Astrocyte (in vitro differentiated cells and primary cell): Measurements from ENCODE around the gene ICAM1. TPM values are rescaled to one million over a fixed set of nuclear protein-coding genes. Genes with fewer than 3 reads are reported as not detected.
A peak's percentile ranks its signal among the peaks of the same experiment; 100 is the strongest.

Experiments used
- DNase-seq: peaks from one replicate; pipeline ENCODE4 v3.0.0-alpha.2; 2010; ENCODE audit warnings: low read depth
- FAIRE-seq: peaks from 2 replicates; lab custom pipeline; 2011; peaks lifted over from hg19 to GRCh38; lab: Jason Lieb, UNC
- H2AFZ ChIP-seq: 2 replicates; pipeline ENCODE4 v1.6.0; 2012; ENCODE audit warnings: low read depth, low read length, inconsistent platforms
- H3K27ac ChIP-seq: 2 replicates; pipeline ENCODE4 v1.5.1; 2011; ENCODE audit warnings: low read depth, low read length, inconsistent platforms
- H3K27me3 ChIP-seq: 2 replicates; pipeline ENCODE4 v1.6.0; 2011; ENCODE audit warnings: low read length, inconsistent platforms; ENCODE audit not compliant: insufficient read depth
- H3K36me3 ChIP-seq: 2 replicates; pipeline ENCODE4 v1.5.1; 2011; ENCODE audit warnings: low read length, inconsistent platforms; ENCODE audit not compliant: insufficient read depth
- H3K4me1 ChIP-seq: 2 replicates; pipeline ENCODE4 v1.5.1; 2011; ENCODE audit warnings: low read length, inconsistent platforms; ENCODE audit not compliant: insufficient read depth
- H3K4me2 ChIP-seq: 2 replicates; pipeline ENCODE4 v1.6.0; 2012; ENCODE audit warnings: low read length, inconsistent platforms
- H3K4me3 ChIP-seq: 2 replicates; pipeline ENCODE4 v1.5.1; 2011; ENCODE audit warnings: low read depth, mild to moderate bottlenecking, low read length, inconsistent platforms; ENCODE audit not compliant: insufficient read depth
- H3K79me2 ChIP-seq: 2 replicates; pipeline ENCODE4 v1.6.0; 2012; ENCODE audit warnings: mild to moderate bottlenecking, low read length, inconsistent platforms; ENCODE audit not compliant: insufficient read depth
- H3K9ac ChIP-seq: 2 replicates; pipeline ENCODE4 v1.6.0; 2012; ENCODE audit warnings: mild to moderate bottlenecking, low read length, inconsistent platforms
- H3K9me3 ChIP-seq: 2 replicates; pipeline ENCODE4 v1.5.1; 2012; ENCODE audit warnings: low read depth, mild to moderate bottlenecking, low read length, inconsistent platforms; ENCODE audit not compliant: insufficient read depth
- H4K20me1 ChIP-seq: 2 replicates; pipeline ENCODE4 v1.6.0; 2012; ENCODE audit warnings: low read length, inconsistent platforms; ENCODE audit not compliant: insufficient read depth
- H3K27ac Mint-ChIP-seq: one replicate; pipeline ENCODE4 v1.8.0; 2021; ENCODE audit warnings: mild to moderate bottlenecking, mixed read lengths; ENCODE audit not compliant: unreplicated experiment
- H3K27me3 Mint-ChIP-seq: one replicate; pipeline ENCODE4 v1.8.0; 2021; ENCODE audit warnings: low read depth, mixed read lengths; ENCODE audit not compliant: unreplicated experiment
- H3K36me3 Mint-ChIP-seq: one replicate; pipeline ENCODE4 v1.8.0; 2021; ENCODE audit warnings: low read depth, mixed read lengths; ENCODE audit not compliant: unreplicated experiment
- H3K4me1 Mint-ChIP-seq: one replicate; pipeline ENCODE4 v1.8.0; 2021; ENCODE audit warnings: low read depth, mixed read lengths; ENCODE audit not compliant: unreplicated experiment
- H3K4me3 Mint-ChIP-seq: one replicate; pipeline ENCODE4 v1.8.0; 2021; ENCODE audit warnings: mild to moderate bottlenecking, moderate library complexity, mixed read lengths; ENCODE audit not compliant: unreplicated experiment
- H3K9me3 Mint-ChIP-seq: one replicate; pipeline ENCODE4 v1.8.0; 2021; ENCODE audit warnings: mild to moderate bottlenecking, mixed read lengths; ENCODE audit not compliant: unreplicated experiment
- CTCF ChIP-seq: IDR thresholded peaks from 2 replicates; pipeline ENCODE4 v1.5.1; 2011; ENCODE audit warnings: low read depth, mild to moderate bottlenecking, inconsistent platforms, low read length, moderate library complexity; ENCODE audit not compliant: insufficient read depth
- EZH2 ChIP-seq: IDR thresholded peaks from 2 replicates; pipeline ENCODE4 v1.6.1; 2012; ENCODE audit warnings: mild to moderate bottlenecking, low read length, inconsistent platforms; ENCODE audit not compliant: insufficient read depth
- total RNA-seq: library from RNA; stranded (reverse); gene quantifications from 2 replicates; pipeline ENCODE4 v1.2.1, GENCODE V29; 2021

ICAM1 gene
- total RNA-seq, 1 donor from 2014 or later, result 11.0 TPM

DNA sequence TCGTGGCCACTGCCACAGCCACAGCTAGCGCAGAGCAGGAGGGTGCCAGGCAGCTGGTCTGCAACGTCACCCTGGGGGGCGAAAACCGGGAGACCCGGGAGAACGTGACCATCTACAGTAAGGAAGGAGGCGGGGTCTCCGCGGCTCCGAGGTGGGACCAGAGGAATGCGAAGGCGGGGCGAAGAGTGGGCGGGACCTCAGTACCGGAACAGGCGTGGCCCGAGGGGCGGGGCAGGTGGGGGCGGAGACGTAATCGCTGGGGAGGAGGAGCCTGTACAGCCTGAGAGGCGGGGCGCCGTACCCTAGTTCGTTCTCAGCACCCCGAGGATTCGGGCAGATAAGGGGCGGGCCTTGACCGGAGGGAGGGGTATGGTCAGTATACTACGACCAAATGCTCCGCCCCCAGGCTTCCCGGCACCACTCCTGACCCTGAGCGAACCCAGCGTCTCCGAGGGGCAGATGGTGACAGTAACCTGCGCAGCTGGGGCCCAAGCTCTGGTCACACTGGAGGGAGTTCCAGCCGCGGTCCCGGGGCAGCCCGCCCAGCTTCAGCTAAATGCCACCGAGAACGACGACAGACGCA, 21.4 kb downstream of the ICAM1 start:
- peaks cover 28% of the 10 kb centered on the region for H3K9me3 Mint-ChIP-seq

DNA sequence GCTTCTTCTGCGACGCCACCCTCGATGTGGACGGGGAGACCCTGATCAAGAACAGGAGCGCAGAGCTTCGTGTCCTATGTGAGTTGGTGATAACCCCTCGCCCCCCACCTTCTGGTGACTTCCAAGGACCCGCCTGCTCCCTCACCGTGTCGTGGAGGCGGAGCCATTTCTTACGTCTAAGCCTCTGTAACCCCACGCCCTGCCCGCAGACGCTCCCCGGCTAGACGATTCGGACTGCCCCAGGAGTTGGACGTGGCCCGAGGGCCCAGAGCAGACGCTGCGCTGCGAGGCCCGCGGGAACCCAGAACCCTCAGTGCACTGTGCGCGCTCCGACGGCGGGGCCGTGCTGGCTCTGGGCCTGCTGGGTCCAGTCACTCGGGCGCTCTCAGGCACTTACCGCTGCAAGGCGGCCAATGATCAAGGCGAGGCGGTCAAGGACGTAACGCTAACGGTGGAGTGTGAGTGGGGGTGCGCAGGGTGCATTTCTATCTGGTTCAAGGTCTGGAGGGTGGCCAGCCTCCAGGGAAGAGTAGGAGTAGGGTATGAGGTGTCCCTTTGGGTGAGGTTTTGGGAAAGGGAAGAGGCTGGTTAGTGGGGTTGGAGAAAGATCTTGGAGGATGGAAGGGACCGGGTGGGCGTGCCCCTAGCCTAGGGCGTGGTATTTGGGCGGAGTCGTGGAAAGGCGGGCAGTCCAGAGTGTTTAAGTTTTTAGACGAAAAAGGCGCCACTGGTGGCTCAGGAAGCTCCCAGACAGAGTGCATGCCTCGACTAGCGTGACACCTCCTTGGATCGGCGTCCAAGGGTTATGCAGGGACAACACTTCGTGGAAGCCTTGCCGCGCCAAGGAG, 22.1 kb downstream of the ICAM1 start:
- TF ChIP-seq EZH2 (no peak), CTCF (no peak)
- peak overlapping the region; percentile 47 for H3K27ac Mint-ChIP-seq
- FAIRE-seq (no peak), DNase-seq (no peak)
- H3K4me1 ChIP-seq, result peaks cover 32% of the 10 kb centered on the region
- peaks cover 11% of the 10 kb centered on the region for H3K9me3 ChIP-seq
- H2AFZ ChIP-seq, result no peak overlapping the region
- peaks cover 28% of the 10 kb centered on the region for H3K9me3 Mint-ChIP-seq
- no peak overlapping the region for H3K27ac ChIP-seq
- no peaks in the 10 kb centered on the region for H3K4me1 Mint-ChIP-seq
- H4K20me1 ChIP-seq, result peaks cover 16% of the 10 kb centered on the region
- no peaks in the 10 kb centered on the region for H3K36me3 ChIP-seq
- no peak overlapping the region for H3K9ac ChIP-seq
- no peaks in the 10 kb centered on the region for H3K79me2 ChIP-seq
- H3K4me3 ChIP-seq, result no peak overlapping the region
- peaks cover 73% of the 10 kb centered on the region for H3K27me3 Mint-ChIP-seq
- H3K4me3 Mint-ChIP-seq, result no peak overlapping the region
- H3K4me2 ChIP-seq, result peak overlapping the region; percentile 82
- peaks cover 2% of the 10 kb centered on the region for H3K36me3 Mint-ChIP-seq
- H3K27me3 ChIP-seq, result peaks cover 68% of the 10 kb centered on the region

More for the DNA sequence above, 21.4 kb downstream of the ICAM1 start:
- Mint-ChIP-seq H3K4me3 (no peak overlapping the region), H3K4me1 (no peaks in the 10 kb centered on the region), H3K27ac (no peak overlapping the region), H3K36me3 (peaks cover 2% of the 10 kb centered on the region), H3K27me3 (peaks cover 77% of the 10 kb centered on the region)
- Histone ChIP-seq H3K79me2 (no peaks in the 10 kb centered on the region), H2AFZ (no peak overlapping the region), H3K27ac (no peak overlapping the region), H3K4me1 (peaks cover 32% of the 10 kb centered on the region), H3K4me2 (peak overlapping the region; percentile 82), H4K20me1 (peaks cover 16% of the 10 kb centered on the region), H3K9me3 (peaks cover 11% of the 10 kb centered on the region), H3K4me3 (no peak overlapping the region), H3K36me3 (no peaks in the 10 kb centered on the region), H3K9ac (no peak overlapping the region), H3K27me3 (peaks cover 75% of the 10 kb centered on the region)
- no peak for DNase-seq
- FAIRE-seq, result no peak
- TF ChIP-seq EZH2, result no peak
- TF ChIP-seq CTCF, result no peak
